ENCODE results near the gene CNTNAP5. TPM values are rescaled to one million over a fixed set of nuclear protein-coding genes. Genes with fewer than 3 reads are reported as not detected.

Gene CNTNAP5
- total RNA-seq, 1 donor from 2014 or later, result not detected

- no peaks in the 10 kb centered on the region for H3K27me3 ChIP-seq (ENCODE audit: low read depth)
- H3K36me3 ChIP-seq, result no peaks in the 10 kb centered on the region
- H3K4me1 ChIP-seq, result no peaks in the 10 kb centered on the region
- H3K27ac ChIP-seq (replicated peaks), result no peak overlapping the region
- no peaks in the 10 kb centered on the region for H3K9me3 ChIP-seq (replicated peaks)
- no peak for TF ChIP-seq CTCF (IDR thresholded peaks at IDR 0.05; ENCODE audit: borderline replicate concordance)
- intact Hi-C loops (cut with micrococcal nuclease), result no loop called here
- H3K4me3 ChIP-seq, result no peak overlapping the region
- no peak for DNase-seq
Measured at GRCh38 chr2:124530203-124530602, 505.1 kb downstream of the CNTNAP5 start.

GRCh38 chr2:124533226-124533954 lies 508.3 kb downstream of the CNTNAP5 start:
- H3K9me3 ChIP-seq (replicated peaks), result no peaks in the 10 kb centered on the region

GRCh38 chr2:124534028-124534427 lies 508.9 kb downstream of the CNTNAP5 start:
- DNase-seq, result no peak
- H3K9me3 ChIP-seq (replicated peaks), result no peaks in the 10 kb centered on the region
- no peak overlapping the region for H3K4me3 ChIP-seq
- no peaks in the 10 kb centered on the region for H3K27me3 ChIP-seq (ENCODE audit: low read depth)
- no peaks in the 10 kb centered on the region for H3K4me1 ChIP-seq
- no peaks in the 10 kb centered on the region for H3K36me3 ChIP-seq
- H3K27ac ChIP-seq (replicated peaks), result no peak overlapping the region
- intact Hi-C loops (cut with micrococcal nuclease), result no loop called here
- no peak for TF ChIP-seq CTCF (IDR thresholded peaks at IDR 0.05; ENCODE audit: borderline replicate concordance)

More at GRCh38 chr2:124533226-124533954, 508.3 kb downstream of the CNTNAP5 start:
- intact Hi-C loops (cut with micrococcal nuclease), result no loop called here
- Histone ChIP-seq H3K27ac (replicated peaks) (no peak overlapping the region), H3K27me3 (ENCODE audit: low read depth) (no peaks in the 10 kb centered on the region), H3K4me3 (no peak overlapping the region), H3K36me3 (no peaks in the 10 kb centered on the region), H3K4me1 (no peaks in the 10 kb centered on the region)
- no peak for DNase-seq
- no peak for TF ChIP-seq CTCF (IDR thresholded peaks at IDR 0.05; ENCODE audit: borderline replicate concordance)

DNA sequence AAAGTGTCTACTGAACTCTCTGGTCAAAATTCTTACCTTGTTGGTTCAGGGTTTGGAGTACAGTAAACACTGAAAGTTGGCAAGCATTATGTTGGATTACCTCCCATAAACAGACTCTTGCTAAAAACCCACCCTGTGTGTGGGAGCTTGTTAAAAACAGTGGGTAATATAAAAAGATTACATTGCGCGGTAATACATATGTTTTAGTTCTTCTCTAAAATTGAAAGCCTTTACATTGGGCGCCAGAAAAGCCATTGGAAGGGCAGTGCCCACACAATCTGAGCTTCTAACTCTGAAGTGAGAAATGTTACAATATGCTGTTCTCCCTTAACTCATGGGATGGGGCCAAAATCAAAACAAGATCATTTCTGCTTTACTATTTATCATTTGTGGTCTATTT lies 510.7 kb downstream of the CNTNAP5 start:
- H3K9me3 ChIP-seq (replicated peaks), result no peaks in the 10 kb centered on the region
- intact Hi-C loops (cut with micrococcal nuclease), result no loop called here
- no peak for DNase-seq
- peaks cover 3% of the 10 kb centered on the region for H3K4me1 ChIP-seq
- no peak overlapping the region for H3K4me3 ChIP-seq
- TF ChIP-seq CTCF (IDR thresholded peaks at IDR 0.05; ENCODE audit: borderline replicate concordance), result no peak
- H3K27me3 ChIP-seq (ENCODE audit: low read depth), result no peaks in the 10 kb centered on the region
- no peaks in the 10 kb centered on the region for H3K36me3 ChIP-seq
- H3K27ac ChIP-seq (replicated peaks), result no peak overlapping the region

- H3K27ac ChIP-seq (replicated peaks), result no peak overlapping the region
- H3K9me3 ChIP-seq (replicated peaks), result no peaks in the 10 kb centered on the region
- TF ChIP-seq CTCF (IDR thresholded peaks at IDR 0.05; ENCODE audit: borderline replicate concordance), result no peak
- no peaks in the 10 kb centered on the region for H3K36me3 ChIP-seq
- H3K4me3 ChIP-seq, result no peak overlapping the region
- peaks cover 11% of the 10 kb centered on the region for H3K4me1 ChIP-seq
- intact Hi-C loops (cut with micrococcal nuclease), result no loop called here
- DNase-seq, result no peak
- no peaks in the 10 kb centered on the region for H3K27me3 ChIP-seq (ENCODE audit: low read depth)
Measured at GRCh38 chr2:124536591-124536990, 511.5 kb downstream of the CNTNAP5 start.
